Measurements from ENCODE around the gene CDH12. TPM values are rescaled to one million over a fixed set of nuclear protein-coding genes. Genes with fewer than 3 reads are reported as not detected.

The CDH12 gene
- total RNA-seq, 4 donors from 2014 or later = not detected

- intact Hi-C loops (cut with DNase I; ENCODE audit: low total_unique reads) = no loop called here
- TF ChIP-seq CTCF (IDR thresholded peaks at IDR 0.05 in 4 of 5, conservative IDR thresholded peaks at IDR 0.05 in 1 of 5) (no peak), POLR2A (IDR thresholded peaks at IDR 0.05) (no peak)
- Histone ChIP-seq H3K36me3 (no peaks in the 10 kb centered on the region), H3K4me3 (no peak overlapping the region), H3K27ac (no peak overlapping the region), H3K9me3 (no peaks in the 10 kb centered on the region), H3K4me1 (no peaks in the 10 kb centered on the region), H3K27me3 (no peaks in the 10 kb centered on the region)
- in situ Hi-C loops (cut with MboI; ENCODE audit: low sequenced_read_pairs in 4 of 4) = no loop called here
- DNase-seq (no peak), ATAC-seq (no peak)
Observed at GRCh38 chr5:22514231-22514630, 338.9 kb downstream of the CDH12 start.

GRCh38 chr5:22505891-22506290 is 347.3 kb downstream of the CDH12 start:
- in situ Hi-C loops (cut with MboI; ENCODE audit: low sequenced_read_pairs in 4 of 4) = no loop called here
- Histone ChIP-seq H3K4me3 (no peak overlapping the region), H3K27ac (no peak overlapping the region), H3K36me3 (no peaks in the 10 kb centered on the region), H3K4me1 (no peaks in the 10 kb centered on the region), H3K27me3 (no peaks in the 10 kb centered on the region), H3K9me3 (no peaks in the 10 kb centered on the region)
- DNase-seq = no peak
- TF ChIP-seq CTCF (IDR thresholded peaks at IDR 0.05 in 4 of 5, conservative IDR thresholded peaks at IDR 0.05 in 1 of 5) (no peak), POLR2A (IDR thresholded peaks at IDR 0.05) (no peak)
- ATAC-seq = no peak
- intact Hi-C loops (cut with DNase I; ENCODE audit: low total_unique reads) = no loop called here

- intact Hi-C loops (cut with DNase I; ENCODE audit: low total_unique reads) (no loop called here), in situ Hi-C loops (cut with MboI; ENCODE audit: low sequenced_read_pairs in 4 of 4) (no loop called here)
- Histone ChIP-seq H3K4me1 (no peaks in the 10 kb centered on the region), H3K27me3 (no peaks in the 10 kb centered on the region), H3K4me3 (no peak overlapping the region), H3K36me3 (no peaks in the 10 kb centered on the region), H3K27ac (no peak overlapping the region), H3K9me3 (no peaks in the 10 kb centered on the region)
- ATAC-seq (no peak), DNase-seq (no peak)
- TF ChIP-seq CTCF (IDR thresholded peaks at IDR 0.05 in 4 of 5, conservative IDR thresholded peaks at IDR 0.05 in 1 of 5) (no peak), POLR2A (IDR thresholded peaks at IDR 0.05) (no peak)
Observed at GRCh38 chr5:22504411-22504810, 348.7 kb downstream of the CDH12 start.

- TF ChIP-seq POLR2A (IDR thresholded peaks at IDR 0.05) (no peak), CTCF (IDR thresholded peaks at IDR 0.05 in 4 of 5, conservative IDR thresholded peaks at IDR 0.05 in 1 of 5) (no peak)
- no peak overlapping the region for H3K27ac ChIP-seq
- H3K4me1 ChIP-seq = no peaks in the 10 kb centered on the region
- no peak overlapping the region for H3K4me3 ChIP-seq
- DNase-seq (no peak), ATAC-seq (no peak)
- in situ Hi-C loops (cut with MboI; ENCODE audit: low sequenced_read_pairs in 4 of 4) (no loop called here), intact Hi-C loops (cut with DNase I; ENCODE audit: low total_unique reads) (no loop called here)
- H3K36me3 ChIP-seq = no peaks in the 10 kb centered on the region
- H3K27me3 ChIP-seq = no peaks in the 10 kb centered on the region
- H3K9me3 ChIP-seq = no peaks in the 10 kb centered on the region
Observed at GRCh38 chr5:22500556-22500955, 352.6 kb downstream of the CDH12 start.

GRCh38 chr5:22496666-22497065 is 356.5 kb downstream of the CDH12 start:
- in situ Hi-C loops (cut with MboI; ENCODE audit: low sequenced_read_pairs in 4 of 4) = no loop called here
- H3K4me1 ChIP-seq = no peaks in the 10 kb centered on the region
- TF ChIP-seq POLR2A (IDR thresholded peaks at IDR 0.05) = no peak
- no peak overlapping the region for H3K4me3 ChIP-seq
- no peaks in the 10 kb centered on the region for H3K36me3 ChIP-seq
- no peaks in the 10 kb centered on the region for H3K27me3 ChIP-seq
- H3K27ac ChIP-seq = no peak overlapping the region
- DNase-seq = no peak
- H3K9me3 ChIP-seq = no peaks in the 10 kb centered on the region
- intact Hi-C loops (cut with DNase I; ENCODE audit: low total_unique reads) = no loop called here
- ATAC-seq = no peak

Data from gastrocnemius medialis (tissue), 4 donors.